ENCODE data around the gene ELOVL2. TPM values are rescaled to one million over a fixed set of nuclear protein-coding genes. Genes with fewer than 3 reads are reported as not detected.

The ELOVL2 gene
- total RNA-seq, 1 experiment from 2014 or later = not detected

GRCh38 chr6:11021003-11021402, 23.1 kb downstream of the ELOVL2 start:
- TF ChIP-seq CTCF (IDR thresholded peaks at IDR 0.05; ENCODE audit: unreplicated experiment) = no peak
- BruUV-seq (replicated peaks) = no TSS peak
- Mint-ChIP-seq H3K36me3 (ENCODE audit: insufficient read depth, unreplicated experiment) (no peaks in the 10 kb centered on the region), H3K4me1 (ENCODE audit: insufficient read depth, unreplicated experiment) (peaks cover 5% of the 10 kb centered on the region), H3K9me3 (ENCODE audit: unreplicated experiment) (no peaks in the 10 kb centered on the region), H3K4me3 (ENCODE audit: unreplicated experiment) (no peak overlapping the region), H3K27me3 (ENCODE audit: insufficient read depth, unreplicated experiment) (no peaks in the 10 kb centered on the region), H3K27ac (ENCODE audit: low read depth, unreplicated experiment) (no peak overlapping the region)
- no peak for DNase-seq (ENCODE audit: unreplicated experiment)
- CTCF ChIA-PET = interaction anchor here (0.5 to 1.5 kb wide), 3 partner anchors 12 to 69 kb away, joined by 4 to 7 read pairs (median 4); no protein-coding TSS in a partner anchor
- POLR2A ChIA-PET = interaction anchor here (0.8 to 1.1 kb wide), 2 partner anchors 11 to 45 kb away, joined by 3 to 5 read pairs; no protein-coding TSS in a partner anchor
- intact Hi-C loops (cut with micrococcal nuclease) = no loop called here

- H3K27ac Mint-ChIP-seq (ENCODE audit: low read depth, unreplicated experiment) = no peak overlapping the region
- peaks cover 5% of the 10 kb centered on the region for H3K4me1 Mint-ChIP-seq (ENCODE audit: insufficient read depth, unreplicated experiment)
- H3K9me3 Mint-ChIP-seq (ENCODE audit: unreplicated experiment) = no peaks in the 10 kb centered on the region
- ChIA-PET POLR2A (no interaction called here), CTCF (no interaction called here)
- DNase-seq (ENCODE audit: unreplicated experiment) = no peak
- no peaks in the 10 kb centered on the region for H3K27me3 Mint-ChIP-seq (ENCODE audit: insufficient read depth, unreplicated experiment)
- H3K4me3 Mint-ChIP-seq (ENCODE audit: unreplicated experiment) = no peak overlapping the region
- BruUV-seq (replicated peaks) = no TSS peak
- no peaks in the 10 kb centered on the region for H3K36me3 Mint-ChIP-seq (ENCODE audit: insufficient read depth, unreplicated experiment)
- no peak for TF ChIP-seq CTCF (IDR thresholded peaks at IDR 0.05; ENCODE audit: unreplicated experiment)
- intact Hi-C loops (cut with micrococcal nuclease) = no loop called here
These were observed 25.9 kb downstream of the ELOVL2 start for GRCh38 chr6:11018225-11018624.

GRCh38 chr6:11017090-11017489, 27.0 kb downstream of the ELOVL2 start:
- BruUV-seq (replicated peaks) = no TSS peak
- Mint-ChIP-seq H3K4me3 (ENCODE audit: unreplicated experiment) (no peak overlapping the region), H3K27me3 (ENCODE audit: insufficient read depth, unreplicated experiment) (no peaks in the 10 kb centered on the region), H3K27ac (ENCODE audit: low read depth, unreplicated experiment) (no peak overlapping the region), H3K9me3 (ENCODE audit: unreplicated experiment) (no peaks in the 10 kb centered on the region), H3K36me3 (ENCODE audit: insufficient read depth, unreplicated experiment) (no peaks in the 10 kb centered on the region), H3K4me1 (ENCODE audit: insufficient read depth, unreplicated experiment) (peaks cover 5% of the 10 kb centered on the region)
- TF ChIP-seq CTCF (IDR thresholded peaks at IDR 0.05; ENCODE audit: unreplicated experiment) = no peak
- no peak for DNase-seq (ENCODE audit: unreplicated experiment)
- ChIA-PET CTCF (interaction anchor here (0.6 kb wide), 1 partner anchor 480 kb away, joined by 4 read pairs; no protein-coding TSS in a partner anchor), POLR2A (no interaction called here)
- intact Hi-C loops (cut with micrococcal nuclease) = no loop called here

DNA sequence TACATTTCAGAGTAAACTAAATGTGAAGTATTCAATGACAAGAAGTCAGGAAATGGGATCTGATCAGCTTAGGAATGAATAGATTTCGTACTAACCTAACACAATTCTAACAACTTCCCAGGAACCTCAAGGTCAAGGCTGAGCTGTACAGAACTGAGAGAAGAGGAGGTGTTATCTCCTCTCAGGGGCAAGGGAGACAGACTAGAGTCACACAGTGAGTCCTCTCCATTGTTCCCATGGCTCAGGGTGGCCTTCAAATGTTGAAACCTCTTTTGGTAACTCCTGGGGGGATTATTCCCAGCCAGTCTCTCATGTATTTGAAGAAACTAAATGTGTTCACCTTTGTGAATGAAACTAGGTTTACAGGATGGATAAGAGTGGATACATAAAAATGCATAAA, 27.7 kb downstream of the ELOVL2 start:
- DNase-seq (ENCODE audit: unreplicated experiment) = no peak
- ChIA-PET CTCF (no interaction called here), POLR2A (interaction anchor here (0.6 to 0.8 kb wide), 2 partner anchors 47 to 135 kb away, joined by 3 to 4 read pairs; no protein-coding TSS in a partner anchor)
- no peak overlapping the region for H3K27ac Mint-ChIP-seq (ENCODE audit: low read depth, unreplicated experiment)
- no peak overlapping the region for H3K4me3 Mint-ChIP-seq (ENCODE audit: unreplicated experiment)
- no peaks in the 10 kb centered on the region for H3K36me3 Mint-ChIP-seq (ENCODE audit: insufficient read depth, unreplicated experiment)
- no peaks in the 10 kb centered on the region for H3K9me3 Mint-ChIP-seq (ENCODE audit: unreplicated experiment)
- no peak for TF ChIP-seq CTCF (IDR thresholded peaks at IDR 0.05; ENCODE audit: unreplicated experiment)
- no TSS peak for BruUV-seq (replicated peaks)
- H3K4me1 Mint-ChIP-seq (ENCODE audit: insufficient read depth, unreplicated experiment) = peaks cover 10% of the 10 kb centered on the region
- intact Hi-C loops (cut with micrococcal nuclease) = no loop called here
- H3K27me3 Mint-ChIP-seq (ENCODE audit: insufficient read depth, unreplicated experiment) = no peaks in the 10 kb centered on the region

Measured in MCF 10A (cell line).